Heart left ventricle (tissue), 13 donors: ENCODE measurements around the gene SNED1.

ENCODE experiments used
- CTCF ChIP-seq, 12 donors: fragments of 200-600 bp; sonication (generic) in 4 of 12; IDR thresholded peaks; one replicate each; pipeline versions ENCODE4 v1.5.0 to v1.8.0; 2018 to 2022; ENCODE audit warnings: antibody characterized with exemption in 12 of 12, mild to moderate bottlenecking in 5 of 12
- POLR2A ChIP-seq, 2 donors: fragments of 450-650 bp; IDR thresholded peaks; one replicate each; pipeline ENCODE4 v1.6.1; 2017; ENCODE audit warnings: antibody characterized with exemption in 2 of 2, mild to moderate bottlenecking in 2 of 2, moderate library complexity in 2 of 2
- donor health status: ischemic (EF 13 %, LVEDD 7.1; RV severe dilation, severe dysfunction).
- donor health status: DM: no; HTN: yes; CAD: no.
- donor health status: DM: no; HTN: no; CAD: no.
- donor health status: ischemic (EF 25% LVEDD 6.9; RV normal size, moderate dysfunction).
- donor health status: ischemic (EF 25% LVEDD 5.7; RV mildly dilated, moderate dysfunction).
- donor health status: ischemic (EF 35%, LVEDD 5.7; RV mildly dilated, moderate dysfunction).
- donor health status: nonischemic (EF 11% LVEDD 7.7; RV severe dilation, severe dysfunction).
- donor health status: DM: yes; HTN: yes; CAD: no.
- donor health status: PGD.
- donor health status: ischemic (EF 29% LVEDD 5.4; RV normal size, mild dysfunction).
- donor health status: nonischemic (EF 23%, LVEDD 6.1; RV moderate dilation, normal function).

- TF ChIP-seq CTCF (IDR thresholded peaks at IDR 0.05) = no peak
- TF ChIP-seq POLR2A (IDR thresholded peaks at IDR 0.05) = no peak
Observed at GRCh38 chr2:241052677-241053360, 54.4 kb downstream of the SNED1 start.
